SJCRH30 (cell line): ENCODE results near the gene TMA7. TPM values are rescaled to one million over a fixed set of nuclear protein-coding genes. Genes with fewer than 3 reads are reported as not detected.
A peak's percentile ranks its signal among the peaks of the same experiment; 100 is the strongest.
"Not testable (repeated sequence)": the region's sequence is repeated elsewhere in the genome, so short reads cannot be mapped to it uniquely, and the experiment has no call there.

ENCODE experiments used
- DNase-seq, 2 experiments: peaks; one replicate each; pipeline ENCODE4 v3.0.0-alpha.2; 2015 to 2020
- H3K27ac ChIP-seq: fragments of 250-450 bp; sonication (Bioruptor Pico); 2 replicates; pipeline ENCODE4 v1.5.1; 2020; ENCODE audit warnings: mild to moderate bottlenecking, moderate library complexity
- H3K27me3 ChIP-seq: fragments of 250-450 bp; sonication (Bioruptor Pico); 2 replicates; pipeline ENCODE4 v1.5.1; 2020; ENCODE audit warnings: mild to moderate bottlenecking, moderate library complexity
- H3K36me3 ChIP-seq: fragments of 250-450 bp; sonication (Bioruptor Pico); 2 replicates; pipeline ENCODE4 v1.5.1; 2020; ENCODE audit warnings: mild to moderate bottlenecking, moderate library complexity
- H3K4me1 ChIP-seq: fragments of 250-450 bp; sonication (Bioruptor Pico); 2 replicates; pipeline ENCODE4 v1.5.1; 2020; ENCODE audit warnings: mild to moderate bottlenecking, moderate library complexity
- H3K4me3 ChIP-seq: fragments of 250-450 bp; sonication (Bioruptor Pico); 2 replicates; pipeline ENCODE4 v1.5.1; 2020; ENCODE audit warnings: mild to moderate bottlenecking, moderate library complexity
- H3K9me3 ChIP-seq: fragments of 250-450 bp; sonication (Bioruptor Pico); replicated peaks from 2 replicates; pipeline ENCODE4 v1.5.1; 2020; ENCODE audit warnings: mild to moderate bottlenecking, moderate library complexity
- total RNA-seq: library from RNA; depleted of rRNA; stranded (reverse); fragments of >200 nt; shearing (Covaris generic); gene quantifications from 2 replicates; pipeline ENCODE4 v1.2.3, GENCODE V29; 2014; rRNA removed

The TMA7 gene
- 491 and 498 TPM in 2 replicates for total RNA-seq

GRCh38 chr3:48439820-48440589 lies at the start of gene TMA7, which contains the start of gene CCDC51:
Gene TMA7, plus strand, starts transcription at chr3:48440257. Its CDS starts 40 bp downstream, at chr3:48440297.
Gene CCDC51, minus strand, starts transcription at chr3:48440119. Its CDS starts 4,991 bp downstream, at chr3:48435128.
- peaks cover 6% of the 10 kb centered on the region; the same call in 1 of the 2 replicates for H3K4me1 ChIP-seq
- no peaks in the 10 kb centered on the region for H3K27me3 ChIP-seq
- peak; percentile 97 for DNase-seq
- no peaks in the 10 kb centered on the region for H3K9me3 ChIP-seq
- H3K36me3 ChIP-seq, result peaks cover 22% of the 10 kb centered on the region
- H3K27ac ChIP-seq, result peak within 1 kb of the TSS; percentile 50; the same call in 1 of the 2 replicates
- H3K4me3 ChIP-seq, result peak within 1 kb of the TSS; percentile 67

- Histone ChIP-seq H3K4me3 (no peak overlapping the region), H3K27me3 (no peaks in the 10 kb centered on the region), H3K9me3 (0 out of 2 replicates have a peak, but pooled peaks cover 3% of the 10 kb centered on the region), H3K27ac (no peak overlapping the region), H3K4me1 (no peaks in the 10 kb centered on the region), H3K36me3 (no peaks in the 10 kb centered on the region)
- no peak for DNase-seq
These were observed 45.7 kb upstream of the TMA7 start for GRCh38 chr3:48394391-48394790.

- Histone ChIP-seq H3K9me3 (0 out of 2 replicates have a peak, but pooled peaks cover 3% of the 10 kb centered on the region), H3K4me3 (no peak overlapping the region), H3K27ac (no peak overlapping the region), H3K27me3 (no peaks in the 10 kb centered on the region), H3K36me3 (no peaks in the 10 kb centered on the region), H3K4me1 (no peaks in the 10 kb centered on the region)
- DNase-seq, result no peak
These were observed 44.3 kb upstream of the TMA7 start for GRCh38 chr3:48395714-48396113.

GRCh38 chr3:48397767-48398681 lies 42.0 kb upstream of the TMA7 start:
- Histone ChIP-seq H3K36me3 (peaks cover 2% of the 10 kb centered on the region), H3K27ac (no peak overlapping the region), H3K27me3 (no peaks in the 10 kb centered on the region), H3K4me1 (peaks cover 4% of the 10 kb centered on the region; the same call in 1 of the 2 replicates), H3K9me3 (no peaks in the 10 kb centered on the region), H3K4me3 (no peak overlapping the region)
- DNase-seq, result no peak

- Histone ChIP-seq H3K4me1 (peaks cover 4% of the 10 kb centered on the region; the same call in 1 of the 2 replicates), H3K4me3 (no peak overlapping the region), H3K27ac (no peak overlapping the region), H3K36me3 (peaks cover 3% of the 10 kb centered on the region), H3K27me3 (no peaks in the 10 kb centered on the region), H3K9me3 (no peaks in the 10 kb centered on the region)
- no peak for DNase-seq
These were observed 41.2 kb upstream of the TMA7 start for GRCh38 chr3:48398701-48399386.

- peaks cover 9% of the 10 kb centered on the region for H3K36me3 ChIP-seq
- no peaks in the 10 kb centered on the region for H3K27me3 ChIP-seq
- peak in 1 of 2 experiments; percentile 49 for DNase-seq
- H3K9me3 ChIP-seq, result no peaks in the 10 kb centered on the region
- no peak overlapping the region for H3K27ac ChIP-seq
- H3K4me1 ChIP-seq, result peaks cover 4% of the 10 kb centered on the region; the same call in 1 of the 2 replicates
- H3K4me3 ChIP-seq, result no peak overlapping the region
These were observed 40.5 kb upstream of the TMA7 start for GRCh38 chr3:48399387-48400172.

- Histone ChIP-seq H3K4me3 (no peak overlapping the region), H3K27ac (no peak overlapping the region), H3K4me1 (peaks cover 4% of the 10 kb centered on the region; the same call in 1 of the 2 replicates), H3K27me3 (no peaks in the 10 kb centered on the region), H3K9me3 (no peaks in the 10 kb centered on the region), H3K36me3 (peaks cover 9% of the 10 kb centered on the region)
- DNase-seq, result peak; percentile 38 to 81
These were observed 39.1 kb upstream of the TMA7 start for GRCh38 chr3:48400824-48401433.

- H3K4me1 ChIP-seq, H3K27me3 ChIP-seq, H3K4me3 ChIP-seq, H3K27ac ChIP-seq, DNase-seq, H3K9me3 ChIP-seq: not testable (repeated sequence)
- peaks cover 12% of the 10 kb centered on the region for H3K36me3 ChIP-seq
These were observed 38.6 kb upstream of the TMA7 start for GRCh38 chr3:48401434-48401901.

- Histone ChIP-seq H3K36me3 (peaks cover 15% of the 10 kb centered on the region), H3K4me1 (peaks cover 4% of the 10 kb centered on the region; the same call in 1 of the 2 replicates), H3K9me3 (no peaks in the 10 kb centered on the region), H3K27me3 (no peaks in the 10 kb centered on the region), H3K27ac (no peak overlapping the region; the same call in 1 of the 2 replicates), H3K4me3 (no peak overlapping the region)
- no peak for DNase-seq
These were observed 37.8 kb upstream of the TMA7 start for GRCh38 chr3:48402281-48402732.

GRCh38 chr3:48402907-48403306 lies 37.1 kb upstream of the TMA7 start:
- no peak for DNase-seq
- Histone ChIP-seq H3K4me3 (no peak overlapping the region), H3K27ac (no peak overlapping the region), H3K36me3 (peaks cover 15% of the 10 kb centered on the region), H3K4me1 (peaks cover 4% of the 10 kb centered on the region; the same call in 1 of the 2 replicates), H3K27me3 (no peaks in the 10 kb centered on the region), H3K9me3 (no peaks in the 10 kb centered on the region)

GRCh38 chr3:48403533-48404439 lies 36.3 kb upstream of the TMA7 start:
- Histone ChIP-seq H3K27ac (no peak overlapping the region), H3K9me3 (no peaks in the 10 kb centered on the region), H3K27me3 (no peaks in the 10 kb centered on the region), H3K4me1 (peaks cover 4% of the 10 kb centered on the region; the same call in 1 of the 2 replicates), H3K4me3 (no peak overlapping the region), H3K36me3 (peaks cover 16% of the 10 kb centered on the region)
- DNase-seq, result no peak
